Endodermal cell (in vitro differentiated cells): ENCODE results near the gene C4orf33. TPM values are rescaled to one million over a fixed set of nuclear protein-coding genes. Genes with fewer than 3 reads are reported as not detected.

Source experiments
- DNase-seq: peaks from one replicate; pipeline ENCODE4 v3.0.0-alpha.2; 2017
- H3K27ac ChIP-seq: 2 replicates; pipeline ENCODE4 v1.5.1; 2013; ENCODE audit warnings: mild to moderate bottlenecking, low read depth, low read length, moderate library complexity
- H3K27me3 ChIP-seq: 2 replicates; pipeline ENCODE4 v1.6.1; 2013; ENCODE audit warnings: mild to moderate bottlenecking, low read length, moderate library complexity; ENCODE audit not compliant: insufficient read depth, control insufficient read depth, poor library complexity, severe bottlenecking
- H3K36me3 ChIP-seq: 2 replicates; pipeline ENCODE4 v1.7.0; 2013; ENCODE audit warnings: mild to moderate bottlenecking, low read length, moderate library complexity; ENCODE audit not compliant: control insufficient read depth, insufficient read depth
- H3K4me1 ChIP-seq: one replicate; pipeline ENCODE4 v1.7.0; 2013; ENCODE audit warnings: low read length; ENCODE audit not compliant: control insufficient read depth, insufficient read depth
- H3K4me3 ChIP-seq: 2 replicates; pipeline ENCODE4 v1.5.1; 2013; ENCODE audit warnings: mild to moderate bottlenecking, low read length, moderate library complexity
- H3K9ac ChIP-seq: 2 replicates; pipeline ENCODE4 v1.6.1; 2013; ENCODE audit warnings: mild to moderate bottlenecking, low read length, moderate library complexity; ENCODE audit not compliant: poor library complexity, severe bottlenecking; ENCODE audit errors: extremely low read depth
- H3K9me3 ChIP-seq: 2 replicates; pipeline ENCODE4 v1.6.1; 2013; ENCODE audit warnings: mild to moderate bottlenecking, low read length, moderate library complexity; ENCODE audit not compliant: control insufficient read depth
- H3K27ac Mint-ChIP-seq: 2 replicates; pipeline ENCODE4 v1.8.0; 2020; ENCODE audit warnings: mixed read lengths
- H3K27me3 Mint-ChIP-seq: 2 replicates; pipeline ENCODE4 v1.8.0; 2021; ENCODE audit warnings: mild to moderate bottlenecking, mixed read lengths; ENCODE audit not compliant: insufficient read depth
- H3K36me3 Mint-ChIP-seq: 2 replicates; pipeline ENCODE4 v1.8.0; 2020; ENCODE audit warnings: low read depth, mixed read lengths
- H3K4me1 Mint-ChIP-seq: 2 replicates; pipeline ENCODE4 v1.8.0; 2020; ENCODE audit warnings: mixed read lengths
- H3K4me3 Mint-ChIP-seq: 2 replicates; pipeline ENCODE4 v1.8.0; 2020; ENCODE audit warnings: mild to moderate bottlenecking, moderate library complexity, mixed read lengths
- H3K9me3 Mint-ChIP-seq: 2 replicates; pipeline ENCODE4 v1.8.0; 2020; ENCODE audit warnings: mild to moderate bottlenecking, mixed read lengths
- CTCF ChIP-seq: fragments of 200-600 bp; sonication (generic); conservative IDR thresholded peaks from 2 replicates; pipeline ENCODE4 v1.5.0; 2021; ENCODE audit warnings: antibody characterized with exemption, mild to moderate bottlenecking
- WGBS, 2 experiments: methylation state at CpG; one replicate each; pipeline versions ENCODE4 v1.1.5 to v1.1.7; 2013; ENCODE audit warnings: missing lambda C conversion rate in 2 of 2, mixed read lengths in 1 of 2; ENCODE audit not compliant: insufficient coverage in 1 of 2, insufficient read length in 1 of 2; 5-methylcytosine and 5-hydroxymethylcytosine counted together
- total RNA-seq, 2 donors: library from RNA; stranded (reverse); fragmentation: NEBNext Ultra II Directional in 1 of 2; extraction: Animal tissue kit (Norgen Biotek cat#: 25700) in 1 of 2; gene quantifications; 2 replicates in 1 of 2; 3 replicates in 1 of 2; pipeline ENCODE4 v1.2.1, GENCODE V29; 2021

Gene C4orf33
- total RNA-seq, 2 donors from 2014 or later = 3.6 to 6.1 TPM

GRCh38 chr4:129145222-129145730 lies 49.3 kb downstream of the C4orf33 start:
- no peak for DNase-seq
- Histone ChIP-seq H3K9ac (no peak overlapping the region), H3K27me3 (no peaks in the 10 kb centered on the region), H3K36me3 (no peaks in the 10 kb centered on the region), H3K27ac (no peak overlapping the region), H3K4me1 (no peaks in the 10 kb centered on the region), H3K9me3 (no peaks in the 10 kb centered on the region), H3K4me3 (no peak overlapping the region)
- Mint-ChIP-seq H3K27me3 (no peaks in the 10 kb centered on the region), H3K36me3 (no peaks in the 10 kb centered on the region), H3K9me3 (no peaks in the 10 kb centered on the region), H3K27ac (no peak overlapping the region), H3K4me3 (no peak overlapping the region), H3K4me1 (peaks cover 19% of the 10 kb centered on the region)
- no peak for TF ChIP-seq CTCF
- WGBS, 2 experiments = 93 to 100% methylated on average over 4 to 5 of the region's 5 CpGs

DNA sequence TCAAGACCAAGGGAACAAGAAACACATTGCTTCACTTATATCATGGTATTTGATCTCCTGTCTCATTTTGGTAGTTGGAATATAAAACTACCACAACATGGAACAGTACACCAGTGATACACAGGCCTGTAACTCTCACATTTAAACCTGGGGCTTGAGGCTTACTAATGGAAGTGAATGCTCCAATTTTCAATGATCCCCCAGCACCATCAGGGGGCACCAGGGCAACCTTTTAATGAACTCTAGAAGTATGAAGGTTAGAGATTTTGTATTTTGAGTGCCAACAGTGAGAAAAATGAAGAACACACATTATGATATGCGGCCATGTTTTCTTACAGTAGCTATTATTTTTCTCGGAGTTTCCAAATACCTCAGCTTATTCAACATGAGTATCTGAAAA lies 50.7 kb downstream of the C4orf33 start:
- H3K36me3 Mint-ChIP-seq = no peaks in the 10 kb centered on the region
- H3K4me1 Mint-ChIP-seq = peaks cover 13% of the 10 kb centered on the region
- Histone ChIP-seq H3K4me3 (no peak overlapping the region), H3K36me3 (no peaks in the 10 kb centered on the region), H3K27ac (no peak overlapping the region), H3K9me3 (no peaks in the 10 kb centered on the region), H3K4me1 (no peaks in the 10 kb centered on the region), H3K9ac (no peak overlapping the region), H3K27me3 (no peaks in the 10 kb centered on the region)
- no peak for DNase-seq
- no peaks in the 10 kb centered on the region for H3K9me3 Mint-ChIP-seq
- TF ChIP-seq CTCF = peak; percentile 56
- 94 to 100% methylated on average over 2 of the region's 2 CpGs for WGBS, 2 experiments
- no peaks in the 10 kb centered on the region for H3K27me3 Mint-ChIP-seq
- no peak overlapping the region for H3K27ac Mint-ChIP-seq
- no peak overlapping the region for H3K4me3 Mint-ChIP-seq

GRCh38 chr4:129148892-129149291 lies 52.9 kb downstream of the C4orf33 start:
- WGBS, 2 experiments = 93 to 94% methylated on average over 2 of the region's 2 CpGs
- Histone ChIP-seq H3K27me3 (no peaks in the 10 kb centered on the region), H3K9me3 (no peaks in the 10 kb centered on the region), H3K27ac (no peak overlapping the region), H3K4me3 (no peak overlapping the region), H3K36me3 (no peaks in the 10 kb centered on the region), H3K9ac (no peak overlapping the region), H3K4me1 (no peaks in the 10 kb centered on the region)
- Mint-ChIP-seq H3K4me1 (peaks cover 11% of the 10 kb centered on the region), H3K9me3 (no peaks in the 10 kb centered on the region), H3K27ac (no peak overlapping the region), H3K36me3 (no peaks in the 10 kb centered on the region), H3K4me3 (no peak overlapping the region), H3K27me3 (no peaks in the 10 kb centered on the region)
- no peak for TF ChIP-seq CTCF
- no peak for DNase-seq
